Fibroblast of skin of left biceps (primary cell): Measurements from ENCODE around the gene ZNF382.
"Not testable (repeated sequence)": the region's sequence is repeated elsewhere in the genome, so short reads cannot be mapped to it uniquely, and the experiment has no call there.

Experiments used
- DNase-seq, 2 experiments: peaks; one replicate each; pipeline ENCODE4 v3.0.0-alpha.2; 2013; ENCODE audit warnings: low read depth in 2 of 2

Gene ZNF382

DNA sequence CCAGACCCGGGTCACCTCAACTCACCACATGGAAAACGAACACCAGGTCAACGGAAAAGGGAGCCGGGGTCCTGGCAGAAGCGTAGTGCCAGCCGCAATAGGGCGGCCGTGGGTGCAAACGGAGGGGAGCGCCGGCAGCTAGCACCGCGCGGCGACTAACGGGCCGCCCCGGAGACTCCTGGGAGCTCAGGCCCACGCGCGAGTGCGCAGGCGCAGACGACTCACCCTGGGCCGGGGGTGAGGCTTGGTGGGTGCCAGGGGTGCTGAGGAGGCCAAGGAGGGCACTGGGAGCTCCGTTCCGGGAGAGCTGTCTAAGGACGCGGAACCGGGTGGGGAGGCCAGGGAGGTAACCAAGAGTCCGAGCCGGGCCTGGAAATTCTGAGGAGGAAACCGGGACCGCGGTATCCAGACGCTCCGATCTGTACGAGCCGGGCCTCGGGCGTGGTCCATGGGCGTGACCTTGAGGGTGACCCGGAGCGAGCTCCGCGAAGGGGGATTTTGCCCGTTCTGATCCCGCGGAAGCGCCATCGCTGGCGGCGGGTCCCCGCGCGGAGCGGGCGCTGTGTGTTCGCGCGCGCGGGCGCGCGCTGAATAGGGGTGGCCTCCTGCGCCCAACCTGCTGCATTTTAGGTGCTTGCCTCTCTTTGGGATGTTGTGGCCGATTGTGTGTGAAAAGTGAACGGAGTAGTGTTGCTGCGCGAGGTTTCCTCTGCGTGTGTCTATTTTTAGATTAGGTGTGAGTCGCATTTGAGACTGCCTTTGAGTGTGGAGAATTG, at the start of gene ZNF382:
Gene ZNF382, plus strand, starts transcription at position 213 of the 776 bp plus-strand sequence. CDS start 4,602 bp downstream, outside the sequence.
- DNase-seq: peak; percentile 30 to 36

DNA sequence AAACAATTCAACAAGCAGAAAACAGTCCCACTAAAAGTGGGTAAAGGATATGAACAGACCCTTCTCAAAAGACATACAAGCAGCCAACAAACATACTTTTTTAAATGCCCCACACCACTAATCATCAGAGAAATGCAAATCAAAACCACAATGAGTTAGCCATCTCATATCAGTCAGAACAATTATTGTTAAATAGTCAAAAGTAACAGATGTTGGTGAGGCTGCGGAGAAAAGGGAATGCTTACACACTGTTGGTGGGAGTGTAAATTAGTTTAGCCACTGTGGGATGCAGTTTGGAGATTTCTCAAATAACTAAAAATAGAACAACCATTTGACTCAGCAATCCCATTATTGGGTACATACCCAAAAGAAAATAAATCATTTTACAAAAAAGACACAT, 40.7 kb upstream of the ZNF382 start:
- DNase-seq: no peak

GRCh38 chr19:36572593-36573019, 32.5 kb upstream of the ZNF382 start:
- DNase-seq: no peak

DNA sequence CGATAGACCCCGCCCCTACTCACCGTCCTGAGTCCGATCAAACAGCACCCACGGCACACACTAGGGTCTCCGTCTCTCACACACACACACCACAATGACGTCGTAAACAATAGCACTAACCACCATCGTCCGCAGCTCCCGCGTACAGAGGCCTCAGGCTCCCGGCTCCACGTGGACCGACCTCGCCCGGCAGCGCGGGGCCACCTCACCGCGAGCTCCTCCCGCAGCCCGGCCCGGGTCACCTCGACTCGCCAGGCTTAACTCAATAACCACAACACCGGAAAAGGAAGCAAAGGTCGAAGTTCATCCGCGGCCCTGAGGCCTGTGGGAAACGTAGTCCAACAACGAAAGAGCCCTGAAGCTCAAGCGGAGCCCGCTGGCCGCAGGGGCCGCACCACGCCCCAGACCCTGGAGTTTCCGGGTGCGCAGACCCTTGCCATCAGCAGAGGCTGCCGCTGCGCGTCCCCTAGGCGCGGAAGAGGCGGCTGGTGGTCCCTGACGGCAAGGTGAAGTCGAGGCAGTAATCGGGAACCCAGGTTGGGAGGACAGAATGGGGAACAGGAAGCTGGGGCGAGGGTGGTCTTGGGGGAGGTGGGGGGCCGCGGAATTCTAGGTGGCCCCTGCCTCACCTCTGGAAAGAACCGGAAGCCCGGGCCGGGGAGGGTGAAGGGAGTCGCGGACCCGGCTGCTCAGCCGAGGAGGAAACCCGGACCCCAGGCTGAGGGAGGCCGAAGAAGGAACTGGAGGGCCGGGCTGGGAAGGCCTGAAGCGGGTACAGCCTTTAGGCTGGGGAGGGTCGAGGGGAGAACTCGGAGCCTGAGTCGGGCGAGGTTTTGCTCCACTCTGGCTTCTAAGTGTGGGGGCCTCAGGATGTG, 31.9 kb upstream of the ZNF382 start, which contains the start of gene ZNF529:
Gene ZNF529, minus strand, starts transcription at position 273 of the 875 bp plus-strand sequence. CDS start 946 bp downstream, outside the sequence.
- DNase-seq: peak; percentile 52 to 55

- DNase-seq: no peak
Measured at GRCh38 chr19:36573895-36574720, 31.0 kb upstream of the ZNF382 start.

GRCh38 chr19:36574741-36575140, 30.4 kb upstream of the ZNF382 start:
- DNase-seq: no peak

- DNase-seq: no peak
Measured at GRCh38 chr19:36577271-36577996, 27.7 kb upstream of the ZNF382 start.

DNA sequence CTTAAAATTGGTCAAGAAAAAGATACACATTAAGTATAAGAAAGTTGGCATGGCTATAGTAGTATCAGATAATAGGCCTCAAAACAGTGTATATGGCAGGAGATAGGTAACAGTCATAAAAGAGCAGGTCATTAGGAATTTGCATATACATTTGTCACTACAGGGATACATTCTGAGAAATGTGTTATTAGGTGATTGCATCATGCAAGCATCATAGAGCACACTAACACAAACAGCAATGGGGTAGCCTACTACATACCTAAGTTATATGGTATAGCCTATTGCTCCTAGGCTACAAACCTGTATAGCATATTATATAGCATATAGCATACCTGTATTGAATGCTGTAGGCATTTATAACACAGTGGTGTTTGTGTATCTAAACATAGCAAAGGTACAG, 25.9 kb upstream of the ZNF382 start:
- no peak for DNase-seq

DNA sequence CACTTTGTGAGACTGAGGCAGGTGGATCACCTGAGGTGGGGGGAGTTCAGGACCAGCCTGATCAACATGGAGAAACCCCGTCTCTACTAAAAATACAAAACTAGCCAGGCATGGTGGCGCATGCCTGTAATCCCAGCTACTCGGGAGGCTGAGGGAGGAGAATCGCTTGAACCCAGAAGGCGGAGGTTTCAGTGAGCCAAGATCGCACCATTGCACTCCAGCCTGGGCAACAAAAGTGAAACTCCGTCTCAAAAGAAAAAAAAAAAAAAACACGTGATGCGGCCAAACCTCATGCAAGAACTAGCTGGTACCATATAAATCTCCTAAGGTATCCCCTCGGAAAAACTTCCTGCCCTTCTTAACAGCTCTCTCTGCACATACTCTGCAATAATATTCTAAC, 2.4 kb upstream of the ZNF382 start:
- not testable (repeated sequence) for DNase-seq

GRCh38 chr19:36604656-36605100, 435 bp upstream of the ZNF382 start:
- DNase-seq: no peak

DNA sequence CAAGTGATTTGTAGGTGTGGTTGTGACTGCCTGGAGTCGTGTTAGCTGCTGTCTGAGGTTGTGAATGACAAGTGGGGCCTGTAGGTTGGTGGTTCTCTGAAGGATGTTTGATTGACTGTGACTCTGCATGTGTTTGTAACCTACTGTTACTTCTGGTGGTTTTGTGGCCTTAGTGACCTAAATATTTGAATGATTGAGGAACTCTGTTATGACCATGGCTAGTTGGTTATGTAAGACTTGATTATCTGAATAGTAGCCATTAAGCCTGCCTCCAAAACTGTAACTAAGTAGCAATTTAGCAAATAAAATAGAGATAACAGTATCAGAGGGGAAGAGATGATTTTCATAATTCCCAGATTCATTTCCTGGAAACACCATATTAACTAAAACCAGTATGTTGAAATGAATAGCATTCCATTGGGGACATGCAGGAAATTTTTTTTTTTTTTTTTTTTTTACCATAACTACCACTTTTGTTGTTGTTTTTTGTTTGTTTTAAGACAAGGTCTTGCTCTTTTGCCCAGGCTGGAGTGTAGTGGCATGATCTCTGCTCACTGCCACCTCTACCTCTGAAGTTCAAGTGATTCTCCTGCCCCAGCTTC, 865 bp downstream of the ZNF382 start:
- no peak for DNase-seq

DNA sequence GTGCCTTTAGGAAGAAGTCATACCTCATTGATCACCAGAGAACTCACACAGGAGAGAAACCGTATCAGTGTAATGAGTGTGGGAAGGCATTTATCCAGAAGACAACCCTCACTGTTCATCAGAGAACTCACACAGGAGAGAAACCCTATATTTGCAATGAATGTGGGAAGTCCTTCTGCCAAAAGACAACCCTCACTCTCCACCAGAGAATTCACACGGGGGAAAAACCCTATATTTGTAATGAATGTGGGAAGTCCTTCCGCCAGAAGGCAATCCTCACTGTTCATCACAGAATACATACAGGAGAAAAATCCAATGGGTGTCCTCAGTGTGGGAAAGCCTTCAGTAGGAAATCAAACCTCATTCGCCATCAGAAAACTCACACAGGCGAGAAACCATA, 21.9 kb downstream of the ZNF382 start:
- no peak for DNase-seq

DNA sequence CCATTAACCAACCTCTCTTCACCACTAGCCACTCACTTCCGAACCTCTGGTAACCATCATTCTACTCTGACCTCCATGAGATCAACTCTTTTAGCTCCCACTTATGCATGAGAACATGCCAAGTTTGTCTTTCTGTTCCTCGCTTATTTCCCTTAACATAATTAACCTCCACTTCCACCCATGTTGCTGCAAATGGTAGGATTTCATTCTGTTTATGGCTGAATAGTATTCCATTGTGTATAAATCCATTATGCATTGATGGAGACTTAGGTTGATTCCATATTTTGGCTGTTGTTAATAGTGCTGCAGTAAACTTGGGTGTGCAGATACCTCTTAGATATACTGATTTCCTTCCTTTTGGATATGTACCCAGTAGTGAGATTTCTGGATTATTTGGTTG, 30.2 kb downstream of the ZNF382 start:
- DNase-seq: no peak

- DNase-seq: no peak
Measured at GRCh38 chr19:36638862-36639510, 33.9 kb downstream of the ZNF382 start.

- no peak for DNase-seq
Measured at GRCh38 chr19:36646746-36647145, 41.6 kb downstream of the ZNF382 start.

GRCh38 chr19:36652958-36653357, 47.8 kb downstream of the ZNF382 start:
- DNase-seq: no peak

- DNase-seq: no peak
Measured at GRCh38 chr19:36665832-36666231, 60.7 kb downstream of the ZNF382 start.

- DNase-seq: no peak
Measured at GRCh38 chr19:36668646-36669045, 63.5 kb downstream of the ZNF382 start.

DNA sequence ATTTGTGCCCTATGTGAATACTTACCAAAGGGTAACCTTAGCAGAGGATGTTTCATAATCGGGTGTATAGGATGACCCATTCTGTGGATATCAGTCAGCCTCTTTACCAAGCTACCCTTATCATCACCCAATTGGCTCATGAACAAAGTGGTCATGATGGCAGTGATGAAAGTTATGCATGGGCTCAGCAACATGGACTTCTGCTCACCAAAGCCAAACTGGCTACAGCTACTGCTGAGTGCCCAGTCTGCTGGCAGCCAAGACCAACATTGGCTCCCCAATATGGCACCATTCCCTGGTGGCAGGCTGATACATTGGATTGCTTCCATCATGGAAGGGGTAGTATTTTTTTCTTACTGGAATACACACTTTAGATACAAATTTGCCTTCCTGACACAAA, 67.3 kb downstream of the ZNF382 start:
- DNase-seq: no peak

DNA sequence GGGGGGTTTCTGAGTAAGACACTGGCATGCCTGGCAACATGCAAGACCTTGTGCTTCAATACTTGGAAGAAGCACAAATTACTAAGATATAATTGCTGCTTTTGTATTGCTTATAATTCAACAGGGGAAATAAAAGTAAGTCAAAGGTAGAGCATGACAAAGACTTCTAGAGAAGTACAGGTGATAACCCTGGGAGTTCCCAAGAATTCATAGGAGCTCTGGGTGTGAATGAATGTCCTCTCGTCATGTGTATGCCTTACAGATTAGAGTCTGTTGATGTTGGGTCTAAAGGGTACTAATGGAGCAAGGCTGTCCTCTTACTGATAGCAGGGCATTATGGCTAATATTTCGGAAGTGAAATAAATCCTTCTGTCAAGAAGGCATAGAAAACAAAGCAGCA, 69.1 kb downstream of the ZNF382 start:
- no peak for DNase-seq
